SK-N-SH (cell line): ENCODE results near the gene LRRN4. TPM values are rescaled to one million over a fixed set of nuclear protein-coding genes. Genes with fewer than 3 reads are reported as not detected.

ENCODE experiments used
- CTCF ChIA-PET: fragments of 300-600, 350-600 bp; formaldehyde crosslinking; extraction: SDS; loops from one replicate; lab custom pipeline; 2021; lab: Yijun Ruan, JAX
- POLR2A ChIA-PET: fragments of 350-600 bp; sonication (Branson Sonifier 250); formaldehyde crosslinking; extraction: SDS; loops from one replicate; lab custom pipeline; 2020; ENCODE audit warnings: antibody characterized with exemption, inconsistent platforms; lab: Yijun Ruan, JAX
- DNase-seq: peaks from one replicate; pipeline ENCODE4 v3.0.0; 2012
- H2AFZ ChIP-seq: fragments of 200-600 bp; sonication (generic); 2 replicates; pipeline ENCODE4 v1.8.1; 2016; ENCODE audit warnings: antibody characterized with exemption, mild to moderate bottlenecking, low read depth
- H3F3A ChIP-seq: fragments of 200-600 bp; sonication (generic); replicated peaks from 2 replicates; pipeline ENCODE3; 2016; ENCODE audit warnings: antibody characterized with exemption, mild to moderate bottlenecking; ENCODE audit not compliant: insufficient read depth
- H3K27ac ChIP-seq, 2 experiments: fragments of 200-500 bp in 1 of 2; fragments of 200-600 bp in 1 of 2; sonication (Bioruptor generic) in 1 of 2; sonication (generic), shearing (Covaris generic) in 1 of 2; 2 replicates each; pipeline versions ENCODE4 v1.5.1 to v1.6.1; 2014 to 2016; ENCODE audit warnings: low read depth in 2 of 2, inconsistent platforms in 1 of 2, low read length in 1 of 2, mild to moderate bottlenecking in 1 of 2, mixed read lengths in 1 of 2
- H3K27me3 ChIP-seq: fragments of 200-600 bp; sonication (generic), shearing (Covaris generic); 2 replicates; pipeline ENCODE4 v1.6.1; 2016; ENCODE audit warnings: mixed run types; ENCODE audit not compliant: insufficient read depth
- H3K36me3 ChIP-seq, 2 experiments: fragments of 200-500 bp in 1 of 2; fragments of 200-600 bp in 1 of 2; sonication (Bioruptor generic) in 1 of 2; sonication (generic) in 1 of 2; replicated peaks in 1 of 2; 2 replicates each; pipeline versions ENCODE3 to v1.5.1; 2014 to 2016; ENCODE audit warnings: low read length in 1 of 2, mild to moderate bottlenecking in 1 of 2; ENCODE audit not compliant: insufficient read depth in 2 of 2, control insufficient read depth in 1 of 2
- H3K4me1 ChIP-seq, 2 experiments: fragments of 200-500 bp in 1 of 2; fragments of 200-600 bp in 1 of 2; sonication (Bioruptor generic) in 1 of 2; sonication (generic), shearing (Covaris generic) in 1 of 2; 2 replicates each; pipeline versions ENCODE4 v1.5.1 to v1.6.1; 2014 to 2016; ENCODE audit warnings: low read depth in 1 of 2, low read length in 1 of 2, mixed run types in 1 of 2; ENCODE audit not compliant: insufficient read depth in 2 of 2, control insufficient read depth in 1 of 2
- H3K4me2 ChIP-seq: fragments of 200-600 bp; sonication (generic), shearing (Covaris generic); 2 replicates; pipeline ENCODE4 v1.6.1; 2017; ENCODE audit warnings: mixed run types
- H3K4me3 ChIP-seq, 2 experiments: fragments of 200-500 bp in 1 of 2; fragments of 200-600 bp in 1 of 2; sonication (Bioruptor generic) in 1 of 2; sonication (generic), shearing (Covaris generic) in 1 of 2; 2 replicates each; pipeline versions ENCODE4 v1.5.1 to v1.8.1; 2014 to 2016; ENCODE audit warnings: low read depth in 2 of 2, inconsistent platforms in 1 of 2, low read length in 1 of 2, mild to moderate bottlenecking in 1 of 2, mixed read lengths in 1 of 2, moderate library complexity in 1 of 2
- H3K79me2 ChIP-seq: fragments of 200-600 bp; sonication (generic); 2 replicates; pipeline ENCODE4 v1.8.1; 2017; ENCODE audit warnings: mild to moderate bottlenecking; ENCODE audit not compliant: insufficient read depth
- H3K9ac ChIP-seq: fragments of 200-600 bp; sonication (generic); 2 replicates; pipeline ENCODE4 v1.6.1; 2017; ENCODE audit warnings: mixed run types
- H3K9me2 ChIP-seq: fragments of 200-600 bp; sonication (generic); 2 replicates; pipeline ENCODE4 v1.6.1; 2017; ENCODE audit warnings: mixed run types
- H3K9me3 ChIP-seq: fragments of 200-600 bp; sonication (generic); 2 replicates; pipeline ENCODE4 v1.6.1; 2017; ENCODE audit warnings: mixed run types, mild to moderate bottlenecking, moderate library complexity
- H4K20me1 ChIP-seq: fragments of 200-600 bp; sonication (generic); 2 replicates; pipeline ENCODE4 v1.6.1; 2017; ENCODE audit warnings: mild to moderate bottlenecking, mixed run types; ENCODE audit not compliant: insufficient read depth
- CHD2 ChIP-seq: fragments of 150-350 bp; IDR thresholded peaks from 2 replicates; pipeline ENCODE4 v1.6.1; 2018; ENCODE audit warnings: low read length; ENCODE audit not compliant: partially characterized antibody
- ELF1 ChIP-seq: IDR thresholded peaks from 2 replicates; pipeline ENCODE4 v1.4.0; 2012
- EP300 ChIP-seq, 2 experiments: IDR thresholded peaks; 2 replicates each; pipeline versions ENCODE4 v1.4.0 to v1.6.1; 2012; ENCODE audit warnings: borderline replicate concordance in 1 of 2, low read depth in 1 of 2, low read length in 1 of 2
- EZH2phosphoT487 ChIP-seq: fragments of 200-600 bp; sonication (generic); IDR thresholded peaks from 2 replicates; pipeline ENCODE4 v1.6.1; 2017; ENCODE audit warnings: low read depth, mixed run types, mild to moderate bottlenecking, antibody characterized with exemption, moderate library complexity, borderline replicate concordance
- FOSL2 ChIP-seq: IDR thresholded peaks from 2 replicates; pipeline ENCODE4 v1.4.0; 2012; ENCODE audit warnings: low read depth, mild to moderate bottlenecking, moderate library complexity, borderline replicate concordance
- FOXM1 ChIP-seq: IDR thresholded peaks from 2 replicates; pipeline ENCODE4 v1.4.0; 2012; ENCODE audit warnings: low read depth, mild to moderate bottlenecking
- MEF2A ChIP-seq: IDR thresholded peaks from 2 replicates; pipeline ENCODE4 v1.4.0; 2012; ENCODE audit warnings: low read depth, borderline replicate concordance
- NFIC ChIP-seq: IDR thresholded peaks from 2 replicates; pipeline ENCODE4 v1.4.0; 2012; ENCODE audit warnings: borderline replicate concordance
- NRF1 ChIP-seq: IDR thresholded peaks from 2 replicates; pipeline ENCODE4 v1.6.1; 2012; ENCODE audit warnings: low read depth, mild to moderate bottlenecking, low read length
- POLR2AphosphoS5 ChIP-seq: IDR thresholded peaks from 2 replicates; pipeline ENCODE4 v1.6.1; 2012; ENCODE audit warnings: low read depth, low read length
- RFX5 ChIP-seq: IDR thresholded peaks from 2 replicates; pipeline ENCODE4 v1.6.1; 2012; ENCODE audit warnings: mild to moderate bottlenecking, improper control_type of control experiment, low read length
- RXRA ChIP-seq: IDR thresholded peaks from 2 replicates; pipeline ENCODE4 v1.4.0; 2012; ENCODE audit warnings: low read depth, mild to moderate bottlenecking, borderline replicate concordance
- TAF1 ChIP-seq: IDR thresholded peaks from 2 replicates; pipeline ENCODE4 v1.6.1; 2012; ENCODE audit warnings: low read depth, mild to moderate bottlenecking, low read length, moderate library complexity, borderline replicate concordance
- TCF12 ChIP-seq: IDR thresholded peaks from 2 replicates; pipeline ENCODE4 v1.4.0; 2012
- WGBS: methylation state at CpG from one replicate; pipeline ENCODE4 v1.1.6; 2017; ENCODE audit warnings: low lambda C conversion rate; 5-methylcytosine and 5-hydroxymethylcytosine counted together
- polyA plus RNA-seq, 3 experiments: library from polyadenylated mRNA; depleted of rRNA; stranded (reverse); fragments of >200 nt; gene quantifications; 2 replicates each; pipeline ENCODE4 v1.2.3, GENCODE V29; 2012
- TF ChIP-seq, protein P1 (sequence below): IDR thresholded peaks from 2 replicates; pipeline ENCODE4 v1.4.0; 2012; ENCODE audit warnings: low read depth
- TF ChIP-seq, protein P2 (sequence below): IDR thresholded peaks from 2 replicates; pipeline ENCODE4 v1.4.0; 2012; ENCODE audit warnings: low read depth, borderline replicate concordance
- TF ChIP-seq, protein P3 (sequence below): fragments of 150-350 bp; IDR thresholded peaks from 2 replicates; pipeline ENCODE4 v1.6.1; 2017; ENCODE audit warnings: antibody characterized with exemption, low read length, low read depth, borderline replicate concordance

The LRRN4 gene
- polyA plus RNA-seq, 1 of the 3 experiments (the other 2 are of a cell fraction) = 0.05 TPM

- TF ChIP-seq, protein P1, sequence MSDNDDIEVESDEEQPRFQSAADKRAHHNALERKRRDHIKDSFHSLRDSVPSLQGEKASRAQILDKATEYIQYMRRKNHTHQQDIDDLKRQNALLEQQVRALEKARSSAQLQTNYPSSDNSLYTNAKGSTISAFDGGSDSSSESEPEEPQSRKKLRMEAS = no peak
- TF ChIP-seq EZH2phosphoT487 (no peak), NRF1 (no peak), ELF1 (no peak), POLR2AphosphoS5 (no peak)
- TF ChIP-seq, protein P2, sequence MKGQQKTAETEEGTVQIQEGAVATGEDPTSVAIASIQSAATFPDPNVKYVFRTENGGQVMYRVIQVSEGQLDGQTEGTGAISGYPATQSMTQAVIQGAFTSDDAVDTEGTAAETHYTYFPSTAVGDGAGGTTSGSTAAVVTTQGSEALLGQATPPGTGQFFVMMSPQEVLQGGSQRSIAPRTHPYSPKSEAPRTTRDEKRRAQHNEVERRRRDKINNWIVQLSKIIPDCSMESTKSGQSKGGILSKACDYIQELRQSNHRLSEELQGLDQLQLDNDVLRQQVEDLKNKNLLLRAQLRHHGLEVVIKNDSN = no peak
These were observed 8.3 kb downstream of the LRRN4 start (continued) for GRCh38 chr20:6045566-6045965.

- no peaks in the 10 kb centered on the region for H3K9me2 ChIP-seq
- no peaks in the 10 kb centered on the region for H3K79me2 ChIP-seq
- H3K9me3 ChIP-seq = no peaks in the 10 kb centered on the region
- DNase-seq = no peak
- H3K4me2 ChIP-seq = no peak overlapping the region
- TF ChIP-seq FOXM1 (no peak), CHD2 (no peak), TAF1 (no peak), EP300 (IDR thresholded peaks at IDR 0.05; ENCODE audit: borderline replicate concordance in 1 of 2, low read depth in 1 of 2, low read length in 1 of 2) (no peak), NRF1 (no peak), TCF12 (no peak), NFIC (no peak), FOSL2 (no peak), MEF2A (no peak), RFX5 (no peak), RXRA (no peak)
- TF ChIP-seq, protein P3, sequence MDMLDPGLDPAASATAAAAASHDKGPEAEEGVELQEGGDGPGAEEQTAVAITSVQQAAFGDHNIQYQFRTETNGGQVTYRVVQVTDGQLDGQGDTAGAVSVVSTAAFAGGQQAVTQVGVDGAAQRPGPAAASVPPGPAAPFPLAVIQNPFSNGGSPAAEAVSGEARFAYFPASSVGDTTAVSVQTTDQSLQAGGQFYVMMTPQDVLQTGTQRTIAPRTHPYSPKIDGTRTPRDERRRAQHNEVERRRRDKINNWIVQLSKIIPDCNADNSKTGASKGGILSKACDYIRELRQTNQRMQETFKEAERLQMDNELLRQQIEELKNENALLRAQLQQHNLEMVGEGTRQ = no peak
- TF ChIP-seq, protein P2 = no peak
- CTCF ChIA-PET = interaction anchor here (1.5 kb wide), 1 partner anchor 515 kb away, joined by 3 read pairs; no protein-coding TSS in a partner anchor
- H3K4me3 ChIP-seq = no peak overlapping the region
- no peaks in the 10 kb centered on the region for H3F3A ChIP-seq
- no peaks in the 10 kb centered on the region for H4K20me1 ChIP-seq
- no peak overlapping the region for H3K9ac ChIP-seq
- H3K36me3 ChIP-seq = peaks cover 2 to 11% of the 10 kb centered on the region in 2 experiments
- no peak overlapping the region for H2AFZ ChIP-seq
- H3K4me1 ChIP-seq = no peaks in the 10 kb centered on the region
- WGBS = 80% methylated on average over 1 of the region's 2 CpGs
- H3K27me3 ChIP-seq = no peaks in the 10 kb centered on the region
- POLR2A ChIA-PET = no interaction called here
- no peak overlapping the region for H3K27ac ChIP-seq
These were observed 9.7 kb downstream of the LRRN4 start for GRCh38 chr20:6044115-6044514.
